Measurements from ENCODE around the gene IP6K3.

The IP6K3 gene

DNA sequence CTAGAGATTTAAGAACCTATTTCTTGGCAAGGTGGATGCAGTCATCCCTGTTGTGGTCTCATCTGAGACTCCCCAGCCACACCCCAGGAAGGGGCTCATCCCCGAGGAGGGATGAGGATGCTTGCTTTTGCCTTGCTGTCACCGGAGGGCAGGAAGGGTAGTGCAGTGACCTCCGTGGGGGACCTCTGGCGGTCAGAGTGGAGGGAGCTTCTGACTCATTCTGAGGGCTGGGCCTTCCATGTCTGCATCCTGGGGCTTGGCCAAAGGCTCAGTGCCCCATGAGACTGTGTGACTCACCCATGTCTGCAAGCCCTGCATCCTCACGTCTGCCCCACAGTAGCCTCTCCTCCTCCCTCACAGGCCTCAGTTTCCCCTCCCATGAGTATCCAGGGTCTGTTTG, 73.9 kb downstream of the IP6K3 start:
- peak; percentile 96 for DNase-seq (ENCODE audit: low spot score)

DNA sequence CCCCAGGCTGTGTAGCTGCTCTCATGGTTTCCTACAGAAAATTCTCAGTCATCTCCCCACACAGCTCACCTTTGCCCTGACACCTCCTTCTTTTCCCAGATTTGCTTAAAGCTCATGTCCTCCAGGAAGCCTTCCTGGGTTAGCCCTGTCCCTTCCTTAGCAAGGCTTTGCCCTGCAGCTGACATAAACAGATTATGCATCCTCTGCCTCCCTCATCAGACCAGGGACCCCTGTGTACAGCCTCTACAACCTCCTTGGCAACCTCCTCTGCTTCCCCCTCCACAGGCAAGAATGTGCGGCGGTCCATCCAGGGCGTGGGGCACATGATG, 75.0 kb downstream of the IP6K3 start:
- no peak for DNase-seq (ENCODE audit: low spot score)

Measured in RKO (cell line).